GM12892 (cell line): ENCODE data around the gene MYO16.

ENCODE experiments used
- DNase-seq: peaks from one replicate; pipeline ENCODE4 v3.0.0; 2011; ENCODE audit not compliant: insufficient read length
- FAIRE-seq: peaks from 2 replicates; lab custom pipeline; 2011; peaks lifted over from hg19 to GRCh38; lab: Jason Lieb, UNC
- POLR2A ChIP-seq: IDR thresholded peaks from 2 replicates; pipeline ENCODE4 v1.6.1; 2011; ENCODE audit warnings: low read depth, low read length, control low read depth
- POLR2AphosphoS5 ChIP-seq: IDR thresholded peaks from 2 replicates; pipeline ENCODE4 v1.6.1; 2011; ENCODE audit warnings: low read depth, low read length, control low read depth
- TAF1 ChIP-seq: IDR thresholded peaks from 2 replicates; pipeline ENCODE4 v1.6.1; 2011; ENCODE audit warnings: low read depth, mild to moderate bottlenecking, control low read depth, low read length, borderline replicate concordance

The MYO16 gene

GRCh38 chr13:108669381-108669780, 40.0 kb downstream of the MYO16 start:
- no peak for DNase-seq
- TF ChIP-seq POLR2A (no peak), TAF1 (no peak), POLR2AphosphoS5 (no peak)
- FAIRE-seq = no peak

GRCh38 chr13:108674346-108674745, 44.9 kb downstream of the MYO16 start:
- no peak for FAIRE-seq
- TF ChIP-seq POLR2AphosphoS5 (no peak), TAF1 (no peak), POLR2A (no peak)
- DNase-seq = no peak

GRCh38 chr13:108674771-108675170, 45.4 kb downstream of the MYO16 start:
- DNase-seq (no peak), FAIRE-seq (no peak)
- TF ChIP-seq POLR2AphosphoS5 = no peak
- TF ChIP-seq POLR2A = no peak
- TF ChIP-seq TAF1 = no peak

- DNase-seq (no peak), FAIRE-seq (no peak)
- TF ChIP-seq POLR2A = no peak
- TF ChIP-seq POLR2AphosphoS5 = no peak
- TF ChIP-seq TAF1 = no peak
Measured at GRCh38 chr13:108676620-108677019, 47.2 kb downstream of the MYO16 start.

- DNase-seq (no peak), FAIRE-seq (no peak)
- TF ChIP-seq POLR2AphosphoS5 = no peak
- TF ChIP-seq POLR2A = no peak
- no peak for TF ChIP-seq TAF1
Measured at GRCh38 chr13:108677806-108678205, 48.4 kb downstream of the MYO16 start.

- TF ChIP-seq POLR2A (no peak), TAF1 (no peak), POLR2AphosphoS5 (no peak)
- no peak for FAIRE-seq
- DNase-seq = no peak
Measured at GRCh38 chr13:108680011-108680410, 50.6 kb downstream of the MYO16 start.

- FAIRE-seq (no peak), DNase-seq (no peak)
- no peak for TF ChIP-seq TAF1
- TF ChIP-seq POLR2A = no peak
- TF ChIP-seq POLR2AphosphoS5 = no peak
Measured at GRCh38 chr13:108681986-108682575, 52.7 kb downstream of the MYO16 start.

GRCh38 chr13:108682714-108683113, 53.3 kb downstream of the MYO16 start:
- FAIRE-seq = no peak
- TF ChIP-seq TAF1 (no peak), POLR2AphosphoS5 (no peak), POLR2A (no peak)
- no peak for DNase-seq

GRCh38 chr13:108686027-108686426, 56.6 kb downstream of the MYO16 start:
- DNase-seq (no peak), FAIRE-seq (no peak)
- no peak for TF ChIP-seq POLR2A
- no peak for TF ChIP-seq POLR2AphosphoS5
- TF ChIP-seq TAF1 = no peak

GRCh38 chr13:108690726-108691125, 61.3 kb downstream of the MYO16 start:
- TF ChIP-seq TAF1 (no peak), POLR2AphosphoS5 (no peak), POLR2A (no peak)
- DNase-seq = no peak
- no peak for FAIRE-seq

GRCh38 chr13:108700422-108701170, 71.2 kb downstream of the MYO16 start:
- no peak for FAIRE-seq
- TF ChIP-seq POLR2A (no peak), POLR2AphosphoS5 (no peak), TAF1 (no peak)
- no peak for DNase-seq

GRCh38 chr13:108702171-108702570, 72.8 kb downstream of the MYO16 start:
- TF ChIP-seq TAF1 (no peak), POLR2AphosphoS5 (no peak), POLR2A (no peak)
- DNase-seq (no peak), FAIRE-seq (no peak)

- no peak for DNase-seq
- TF ChIP-seq POLR2A (no peak), TAF1 (no peak), POLR2AphosphoS5 (no peak)
- FAIRE-seq = no peak
Measured at GRCh38 chr13:108705031-108705430, 75.6 kb downstream of the MYO16 start.
